GM12801 (cell line): ENCODE results near the gene SHISA6.

Experiments used
- TF ChIP-seq, protein P1 (sequence below): IDR thresholded peaks from one replicate; pipeline ENCODE4 v1.5.1; 2011; ENCODE audit warnings: control low read depth; ENCODE audit not compliant: insufficient read length; ENCODE audit errors: extremely low read depth

SHISA6 gene

DNA sequence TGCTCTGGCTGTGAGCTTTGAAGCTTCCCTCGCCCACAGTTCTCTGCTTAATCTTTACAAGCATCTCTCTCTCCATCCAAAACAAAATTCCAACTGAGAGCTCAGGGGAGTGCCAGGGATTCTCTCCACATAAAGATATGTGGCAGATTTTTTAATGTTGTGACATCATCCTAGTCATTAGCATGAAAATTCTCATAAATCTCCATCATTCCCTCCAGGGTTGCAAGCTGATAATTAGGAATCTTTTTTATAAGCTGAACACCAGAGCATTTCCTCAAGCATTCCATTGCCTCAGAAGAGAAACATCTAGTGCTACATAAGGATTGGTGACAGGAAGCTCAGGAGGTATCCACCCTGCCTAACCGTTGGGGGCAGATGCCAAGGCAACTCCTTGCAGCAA lies 274.9 kb downstream of the SHISA6 start:
- TF ChIP-seq, protein P1, sequence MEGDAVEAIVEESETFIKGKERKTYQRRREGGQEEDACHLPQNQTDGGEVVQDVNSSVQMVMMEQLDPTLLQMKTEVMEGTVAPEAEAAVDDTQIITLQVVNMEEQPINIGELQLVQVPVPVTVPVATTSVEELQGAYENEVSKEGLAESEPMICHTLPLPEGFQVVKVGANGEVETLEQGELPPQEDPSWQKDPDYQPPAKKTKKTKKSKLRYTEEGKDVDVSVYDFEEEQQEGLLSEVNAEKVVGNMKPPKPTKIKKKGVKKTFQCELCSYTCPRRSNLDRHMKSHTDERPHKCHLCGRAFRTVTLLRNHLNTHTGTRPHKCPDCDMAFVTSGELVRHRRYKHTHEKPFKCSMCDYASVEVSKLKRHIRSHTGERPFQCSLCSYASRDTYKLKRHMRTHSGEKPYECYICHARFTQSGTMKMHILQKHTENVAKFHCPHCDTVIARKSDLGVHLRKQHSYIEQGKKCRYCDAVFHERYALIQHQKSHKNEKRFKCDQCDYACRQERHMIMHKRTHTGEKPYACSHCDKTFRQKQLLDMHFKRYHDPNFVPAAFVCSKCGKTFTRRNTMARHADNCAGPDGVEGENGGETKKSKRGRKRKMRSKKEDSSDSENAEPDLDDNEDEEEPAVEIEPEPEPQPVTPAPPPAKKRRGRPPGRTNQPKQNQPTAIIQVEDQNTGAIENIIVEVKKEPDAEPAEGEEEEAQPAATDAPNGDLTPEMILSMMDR: no peak

DNA sequence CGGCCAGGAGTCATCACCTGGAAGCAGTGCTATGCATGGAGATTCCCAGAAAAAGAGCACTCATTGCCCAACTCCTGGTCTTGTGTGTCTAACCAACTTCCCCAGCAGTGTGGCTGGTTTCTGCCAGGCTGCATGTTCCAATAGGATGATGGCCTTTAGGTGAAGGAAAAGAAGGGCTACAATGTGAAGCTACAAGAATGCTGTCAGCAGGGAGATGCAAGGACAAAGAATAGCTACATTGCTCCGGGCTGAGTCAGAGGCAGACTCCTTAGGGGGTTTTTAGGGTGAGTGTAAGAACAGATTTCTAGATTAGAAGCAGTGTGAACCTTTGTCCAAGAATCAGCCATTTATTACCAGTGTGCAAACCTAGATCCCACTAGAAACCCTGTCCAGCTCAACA lies 294.2 kb downstream of the SHISA6 start:
- TF ChIP-seq, protein P1: no peak

DNA sequence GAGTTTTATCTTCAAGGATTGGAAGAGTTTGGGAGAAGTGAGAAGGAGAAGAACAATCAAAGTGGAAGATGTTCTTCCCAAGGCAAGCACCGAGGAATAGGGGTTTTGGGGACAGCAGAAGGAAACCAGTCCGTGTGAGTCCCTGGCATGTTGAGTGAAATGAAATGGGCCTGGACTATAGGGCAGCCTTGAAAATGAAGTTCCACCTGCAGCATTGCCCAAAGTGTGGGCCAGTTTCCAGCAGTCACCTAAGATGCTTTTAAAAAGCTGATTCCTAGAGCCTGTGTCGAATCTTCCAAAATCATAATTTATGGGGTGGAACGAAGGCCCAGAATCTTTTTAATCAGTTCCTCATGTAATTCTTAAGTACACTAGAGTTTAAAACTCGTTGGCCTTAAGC lies 297.4 kb downstream of the SHISA6 start:
- TF ChIP-seq, protein P1: no peak

DNA sequence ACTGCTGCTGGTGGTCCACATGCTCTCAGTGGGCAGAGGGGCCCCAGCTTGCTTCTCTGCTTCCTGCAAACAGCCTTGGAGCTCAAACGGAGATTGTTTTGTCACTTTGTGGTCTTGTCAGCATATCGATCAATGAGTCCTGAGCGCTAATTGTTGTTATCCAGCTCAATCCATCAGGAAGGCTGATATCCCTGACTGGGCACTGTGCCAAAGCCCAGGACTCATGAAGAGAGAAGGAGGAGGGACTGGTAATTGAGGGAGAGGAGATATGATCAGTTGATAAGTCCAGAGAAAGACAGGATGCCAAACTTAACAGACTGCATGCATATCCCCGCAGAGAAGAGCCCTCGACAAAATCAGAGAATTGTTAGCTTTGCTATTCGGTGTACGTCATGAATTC lies 298.6 kb downstream of the SHISA6 start:
- TF ChIP-seq, protein P1: no peak

DNA sequence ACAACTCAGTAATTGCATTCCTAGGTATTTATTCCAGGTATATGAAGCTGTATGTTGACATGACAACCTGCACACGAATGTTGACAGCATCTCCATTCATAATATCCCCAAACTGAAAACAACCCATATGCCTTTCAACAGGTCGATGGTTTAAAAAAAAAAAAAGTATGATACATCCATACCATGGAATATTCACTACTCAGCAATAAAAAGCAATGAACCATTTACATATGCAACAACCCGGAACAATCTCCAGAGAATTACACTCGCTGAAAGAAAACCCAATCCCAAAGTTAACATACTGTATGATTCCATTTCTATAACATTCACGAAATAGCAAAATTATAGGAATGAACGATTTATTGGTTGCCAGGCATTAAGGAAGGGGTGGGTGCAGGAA lies 304.0 kb downstream of the SHISA6 start:
- TF ChIP-seq, protein P1: no peak

DNA sequence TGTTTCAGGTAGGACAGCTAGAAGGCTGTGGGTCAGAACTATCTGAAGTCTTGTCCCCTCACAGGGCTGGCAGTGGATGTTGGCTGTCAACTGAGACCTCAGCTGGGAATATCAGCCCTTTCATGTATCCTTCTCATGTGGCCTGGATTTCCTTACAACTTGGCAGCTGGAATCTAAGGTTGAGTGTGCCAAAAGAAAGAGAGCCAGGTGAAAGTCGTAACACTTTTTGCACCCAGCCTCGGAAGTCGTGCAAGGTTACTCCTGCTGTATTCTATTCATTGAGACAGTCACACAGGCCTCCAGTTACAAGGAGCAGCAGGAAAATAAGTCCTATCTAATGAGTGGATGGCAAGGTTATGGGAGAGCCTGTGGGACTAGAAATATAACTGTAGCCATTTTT lies 304.7 kb downstream of the SHISA6 start:
- TF ChIP-seq, protein P1: no peak

DNA sequence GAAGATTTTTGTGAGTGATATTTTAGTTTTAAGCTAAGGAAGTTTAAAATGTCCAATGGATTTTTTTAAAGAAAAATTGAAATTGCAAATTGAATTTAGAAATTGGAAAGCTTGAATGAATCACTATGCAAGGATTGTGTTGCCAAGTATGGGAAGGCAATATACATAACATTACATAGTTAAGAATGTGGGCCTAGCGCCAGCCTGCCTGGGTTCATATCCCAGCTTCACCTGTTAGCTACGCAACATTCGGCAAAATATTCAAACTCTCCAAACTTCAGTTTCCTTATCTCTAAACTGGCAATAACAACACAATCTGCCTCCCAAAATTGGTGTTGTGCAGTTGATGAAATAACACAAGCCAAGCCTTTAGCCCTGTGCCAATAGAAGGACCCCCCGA lies 306.8 kb downstream of the SHISA6 start:
- TF ChIP-seq, protein P1: no peak

DNA sequence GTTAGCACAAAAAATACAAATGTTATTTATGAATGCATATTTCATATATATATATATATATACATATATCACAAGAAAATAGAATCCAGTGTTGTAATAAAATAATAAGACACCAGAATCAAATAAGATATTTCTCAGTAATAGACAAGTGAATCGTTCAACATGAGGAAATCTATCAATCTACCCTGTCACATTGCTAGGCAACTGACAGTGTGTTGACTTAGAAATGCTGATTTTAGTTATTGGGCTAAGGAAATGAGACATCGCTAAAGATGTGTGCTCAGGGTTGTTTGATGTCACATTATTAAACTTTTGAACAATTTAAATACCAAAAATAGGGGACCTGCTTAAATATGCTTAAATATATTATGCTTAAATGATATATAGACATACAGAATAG lies 307.4 kb downstream of the SHISA6 start:
- TF ChIP-seq, protein P1: no peak
